IPS-18c (cell line): ENCODE results near the gene KCNMA1.
"Not testable (repeated sequence)": the region's sequence is repeated elsewhere in the genome, so short reads cannot be mapped to it uniquely, and the experiment has no call there.

Experiments used
- H3K4me3 ChIP-seq: 2 replicates; pipeline ENCODE4 v1.7.0; 2013; ENCODE audit warnings: low read depth, mild to moderate bottlenecking, low read length, moderate library complexity; ENCODE audit not compliant: insufficient read depth
- H3K9me3 ChIP-seq: one replicate; pipeline ENCODE4 v1.6.1; 2013; ENCODE audit warnings: mild to moderate bottlenecking, low read length, moderate library complexity; ENCODE audit not compliant: control insufficient read depth, insufficient read depth

Gene KCNMA1

GRCh38 chr10:77421591-77421990, 216.0 kb downstream of the KCNMA1 start:
- no peaks in the 10 kb centered on the region for H3K9me3 ChIP-seq
- no peak overlapping the region for H3K4me3 ChIP-seq

- H3K4me3 ChIP-seq, result no peak overlapping the region
- no peaks in the 10 kb centered on the region for H3K9me3 ChIP-seq
Observed at GRCh38 chr10:77420947-77421523, 216.6 kb downstream of the KCNMA1 start.

GRCh38 chr10:77419979-77420378, 217.6 kb downstream of the KCNMA1 start:
- Histone ChIP-seq H3K9me3 (no peaks in the 10 kb centered on the region), H3K4me3 (no peak overlapping the region)

- Histone ChIP-seq H3K9me3 (no peaks in the 10 kb centered on the region), H3K4me3 (no peak overlapping the region)
Observed at GRCh38 chr10:77419056-77419455, 218.6 kb downstream of the KCNMA1 start.

- H3K4me3 ChIP-seq, result no peak overlapping the region
- no peaks in the 10 kb centered on the region for H3K9me3 ChIP-seq
Observed at GRCh38 chr10:77417806-77418640, 219.6 kb downstream of the KCNMA1 start.

- no peak overlapping the region for H3K4me3 ChIP-seq
- H3K9me3 ChIP-seq, result no peaks in the 10 kb centered on the region
Observed at GRCh38 chr10:77417359-77417758, 220.2 kb downstream of the KCNMA1 start.

- H3K4me3 ChIP-seq, result no peak overlapping the region
- no peaks in the 10 kb centered on the region for H3K9me3 ChIP-seq
Observed at GRCh38 chr10:77416311-77417135, 221.1 kb downstream of the KCNMA1 start.

- no peak overlapping the region for H3K4me3 ChIP-seq
- H3K9me3 ChIP-seq, result no peaks in the 10 kb centered on the region
Observed at GRCh38 chr10:77415313-77415960, 222.2 kb downstream of the KCNMA1 start.

- H3K4me3 ChIP-seq, result no peak overlapping the region
- H3K9me3 ChIP-seq, result no peaks in the 10 kb centered on the region
Observed at GRCh38 chr10:77413231-77413630, 224.4 kb downstream of the KCNMA1 start.

GRCh38 chr10:77412573-77413133, 225.0 kb downstream of the KCNMA1 start:
- not testable (repeated sequence) for H3K4me3 ChIP-seq, H3K9me3 ChIP-seq

GRCh38 chr10:77411805-77412204, 225.8 kb downstream of the KCNMA1 start:
- H3K4me3 ChIP-seq, result no peak overlapping the region
- H3K9me3 ChIP-seq, result no peaks in the 10 kb centered on the region

- no peak overlapping the region for H3K4me3 ChIP-seq
- H3K9me3 ChIP-seq, result no peaks in the 10 kb centered on the region
Observed at GRCh38 chr10:77410523-77410922, 227.1 kb downstream of the KCNMA1 start.

GRCh38 chr10:77409697-77410471, 227.7 kb downstream of the KCNMA1 start:
- Histone ChIP-seq H3K9me3 (no peaks in the 10 kb centered on the region), H3K4me3 (no peak overlapping the region)

GRCh38 chr10:77408259-77408658, 229.3 kb downstream of the KCNMA1 start:
- Histone ChIP-seq H3K4me3 (no peak overlapping the region), H3K9me3 (no peaks in the 10 kb centered on the region)

GRCh38 chr10:77406764-77407430, 230.7 kb downstream of the KCNMA1 start:
- no peaks in the 10 kb centered on the region for H3K9me3 ChIP-seq
- no peak overlapping the region for H3K4me3 ChIP-seq

- H3K9me3 ChIP-seq, result no peaks in the 10 kb centered on the region
- H3K4me3 ChIP-seq, result no peak overlapping the region
Observed at GRCh38 chr10:77405771-77406241, 231.8 kb downstream of the KCNMA1 start.
